Measurements from ENCODE around the gene PBRM1. TPM values are rescaled to one million over a fixed set of nuclear protein-coding genes. Genes with fewer than 3 reads are reported as not detected.

Gene PBRM1
- total RNA-seq, 1 experiment from 2014 or later = 4.4 TPM

- in situ Hi-C loops (cut with HindIII; ENCODE audit: low pct_unique_long_range_greater_than_20kb, low sequenced_read_pairs) = no loop called here
These were observed 163.0 kb downstream of the PBRM1 start for GRCh38 chr3:52522651-52523251.

GRCh38 chr3:52521881-52522650 lies 163.6 kb downstream of the PBRM1 start:
- no peak for DNase-seq (ENCODE audit: low read depth)
- in situ Hi-C loops (cut with HindIII; ENCODE audit: low pct_unique_long_range_greater_than_20kb, low sequenced_read_pairs) = no loop called here

More at GRCh38 chr3:52522651-52523251, 163.0 kb downstream of the PBRM1 start:
- DNase-seq (ENCODE audit: low read depth) = no peak

DNA sequence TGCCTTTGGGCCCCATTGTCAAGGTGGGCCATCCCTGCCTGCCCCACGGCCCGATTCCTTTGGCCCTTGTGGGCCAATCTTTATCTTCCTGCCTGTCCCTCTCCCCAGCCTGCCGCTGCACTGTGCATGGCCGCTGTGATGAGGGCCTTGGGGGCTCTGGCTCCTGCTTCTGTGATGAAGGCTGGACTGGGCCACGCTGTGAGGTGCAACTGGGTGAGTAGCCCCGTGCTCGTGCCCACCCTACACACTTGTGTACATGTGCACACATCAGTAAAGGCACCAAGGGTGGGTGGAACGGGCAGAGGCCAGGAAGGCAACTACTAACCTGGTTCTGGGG lies 164.3 kb downstream of the PBRM1 start:
- in situ Hi-C loops (cut with HindIII; ENCODE audit: low pct_unique_long_range_greater_than_20kb, low sequenced_read_pairs) = no loop called here
- no peak for DNase-seq (ENCODE audit: low read depth)

DNA sequence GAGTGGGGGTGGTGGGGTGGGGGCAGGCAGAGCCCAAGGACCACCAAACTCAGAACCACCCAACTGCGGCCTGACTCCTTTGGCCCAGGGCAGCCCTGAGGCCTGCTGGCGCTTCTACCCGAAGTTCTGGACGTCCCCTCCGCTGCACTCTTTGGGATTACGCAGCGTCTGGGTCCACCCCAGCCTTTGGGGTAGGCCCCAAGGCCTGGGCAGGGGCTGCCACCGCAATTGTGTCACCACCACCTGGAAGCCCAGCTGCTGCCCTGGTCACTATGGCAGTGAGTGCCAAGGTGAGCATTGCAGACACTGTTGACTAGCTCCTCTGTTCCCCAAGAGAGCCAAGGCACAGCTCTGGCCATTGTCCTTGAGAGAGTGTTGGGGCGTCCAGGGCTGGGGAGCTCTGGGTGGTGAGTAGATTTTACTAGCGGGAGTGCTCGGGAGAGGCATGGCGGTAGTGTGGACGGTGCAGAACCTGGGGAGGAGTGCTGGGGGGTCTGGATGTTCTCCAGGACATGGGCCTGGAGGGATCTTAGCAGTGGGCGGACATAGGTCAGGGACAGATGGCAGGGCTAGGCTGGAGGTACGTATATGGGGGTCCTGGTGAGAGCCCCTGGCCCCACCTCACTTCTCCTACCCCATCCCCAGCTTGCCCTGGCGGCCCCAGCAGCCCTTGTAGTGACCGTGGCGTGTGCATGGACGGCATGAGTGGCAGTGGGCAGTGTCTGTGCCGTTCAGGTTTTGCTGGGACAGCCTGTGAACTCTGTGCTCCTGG lies 164.8 kb downstream of the PBRM1 start:
- in situ Hi-C loops (cut with HindIII; ENCODE audit: low pct_unique_long_range_greater_than_20kb, low sequenced_read_pairs) = no loop called here
- DNase-seq (ENCODE audit: low read depth) = no peak

DNA sequence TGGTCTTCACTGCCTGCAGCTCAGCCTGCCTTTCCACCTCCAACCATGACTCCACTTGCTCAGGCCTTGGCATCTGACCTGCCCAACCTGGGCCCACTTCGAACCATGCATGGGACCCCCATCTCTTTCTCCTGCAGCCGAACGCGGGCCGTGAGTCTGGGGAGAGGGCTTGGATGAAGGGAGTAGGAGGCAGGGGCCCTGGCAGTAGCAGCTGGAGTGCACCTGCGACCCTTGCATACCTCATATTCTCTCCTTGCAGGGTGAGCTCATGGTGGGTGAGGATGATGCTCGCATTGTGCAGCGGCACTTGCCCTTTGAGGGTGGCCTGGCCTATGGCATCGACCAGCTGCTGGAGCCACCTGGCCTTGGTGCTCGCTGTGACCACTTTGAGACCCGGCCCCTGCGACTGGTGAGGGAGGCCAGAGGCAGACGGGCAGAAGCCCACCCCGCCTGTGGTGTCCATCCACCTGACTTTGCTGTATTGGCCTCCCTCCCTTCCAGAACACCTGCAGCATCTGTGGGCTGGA lies 165.5 kb downstream of the PBRM1 start:
- in situ Hi-C loops (cut with HindIII; ENCODE audit: low pct_unique_long_range_greater_than_20kb, low sequenced_read_pairs) = no loop called here
- DNase-seq (ENCODE audit: low read depth) = no peak

DNA sequence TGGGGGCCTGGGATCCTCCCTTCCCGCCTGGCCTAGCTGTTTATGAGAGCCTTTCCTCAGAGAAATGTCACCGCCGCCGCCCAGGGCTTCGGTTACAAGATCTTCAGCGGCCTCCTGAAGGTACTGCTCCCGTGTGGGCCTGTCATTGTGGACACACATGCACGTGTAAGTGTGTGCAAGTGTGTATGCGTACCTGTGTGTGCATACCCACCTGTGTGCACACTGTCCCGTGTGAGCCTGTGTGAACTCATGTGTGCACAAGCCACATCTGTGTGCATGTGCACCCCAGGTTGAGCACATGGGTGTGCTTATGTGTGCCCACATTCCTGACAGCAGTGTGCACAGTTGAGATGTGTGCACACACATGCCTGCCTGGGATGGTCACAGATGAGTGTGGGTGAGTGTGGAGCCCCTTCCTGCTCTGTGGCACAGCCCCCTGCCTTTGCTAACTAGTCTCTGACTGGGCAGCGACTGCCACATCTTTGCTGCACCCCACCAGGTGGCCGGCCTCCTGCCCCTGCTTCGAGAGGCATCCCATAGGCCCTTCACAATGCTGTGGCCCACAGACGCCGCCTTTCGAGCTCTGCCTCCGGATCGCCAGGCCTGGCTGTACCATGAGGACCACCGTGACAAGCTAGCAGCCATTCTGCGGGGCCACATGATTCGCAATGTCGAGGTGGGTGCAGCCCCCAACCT lies 166.1 kb downstream of the PBRM1 start:
- DNase-seq (ENCODE audit: low read depth) = no peak
- in situ Hi-C loops (cut with HindIII; ENCODE audit: low pct_unique_long_range_greater_than_20kb, low sequenced_read_pairs) = no loop called here

DNA sequence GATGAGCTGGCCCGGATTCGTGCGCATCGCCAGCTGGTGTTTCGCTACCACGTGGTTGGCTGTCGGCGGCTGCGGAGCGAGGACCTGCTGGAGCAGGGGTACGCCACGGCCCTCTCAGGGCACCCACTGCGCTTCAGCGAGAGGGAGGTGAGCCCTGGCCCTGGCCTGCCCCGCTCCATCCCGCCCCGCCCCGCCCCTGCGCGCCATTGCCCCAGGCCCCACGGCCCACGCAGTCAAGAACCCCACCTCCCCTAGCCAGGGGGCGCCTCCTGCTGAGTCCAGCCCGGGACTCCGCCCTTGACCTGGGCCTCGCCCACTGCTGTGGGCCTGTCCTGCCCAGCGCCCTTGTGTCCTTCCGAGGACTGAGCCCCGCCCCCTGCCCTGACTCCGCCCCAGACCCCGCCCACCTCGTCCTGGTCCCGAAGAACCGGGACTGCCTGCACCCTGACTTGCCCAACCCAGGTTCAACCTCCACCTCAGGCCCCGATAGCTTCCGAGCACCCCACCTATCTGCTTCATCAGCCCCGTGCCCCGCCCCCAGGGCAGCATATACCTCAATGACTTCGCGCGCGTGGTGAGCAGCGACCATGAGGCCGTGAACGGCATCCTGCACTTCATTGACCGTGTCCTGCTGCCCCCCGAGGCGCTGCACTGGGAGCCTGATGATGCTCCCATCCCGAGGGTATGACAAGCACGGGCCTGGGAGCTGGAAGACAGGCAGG lies 166.8 kb downstream of the PBRM1 start:
- no peak for DNase-seq (ENCODE audit: low read depth)
- in situ Hi-C loops (cut with HindIII; ENCODE audit: low pct_unique_long_range_greater_than_20kb, low sequenced_read_pairs) = no loop called here

DNA sequence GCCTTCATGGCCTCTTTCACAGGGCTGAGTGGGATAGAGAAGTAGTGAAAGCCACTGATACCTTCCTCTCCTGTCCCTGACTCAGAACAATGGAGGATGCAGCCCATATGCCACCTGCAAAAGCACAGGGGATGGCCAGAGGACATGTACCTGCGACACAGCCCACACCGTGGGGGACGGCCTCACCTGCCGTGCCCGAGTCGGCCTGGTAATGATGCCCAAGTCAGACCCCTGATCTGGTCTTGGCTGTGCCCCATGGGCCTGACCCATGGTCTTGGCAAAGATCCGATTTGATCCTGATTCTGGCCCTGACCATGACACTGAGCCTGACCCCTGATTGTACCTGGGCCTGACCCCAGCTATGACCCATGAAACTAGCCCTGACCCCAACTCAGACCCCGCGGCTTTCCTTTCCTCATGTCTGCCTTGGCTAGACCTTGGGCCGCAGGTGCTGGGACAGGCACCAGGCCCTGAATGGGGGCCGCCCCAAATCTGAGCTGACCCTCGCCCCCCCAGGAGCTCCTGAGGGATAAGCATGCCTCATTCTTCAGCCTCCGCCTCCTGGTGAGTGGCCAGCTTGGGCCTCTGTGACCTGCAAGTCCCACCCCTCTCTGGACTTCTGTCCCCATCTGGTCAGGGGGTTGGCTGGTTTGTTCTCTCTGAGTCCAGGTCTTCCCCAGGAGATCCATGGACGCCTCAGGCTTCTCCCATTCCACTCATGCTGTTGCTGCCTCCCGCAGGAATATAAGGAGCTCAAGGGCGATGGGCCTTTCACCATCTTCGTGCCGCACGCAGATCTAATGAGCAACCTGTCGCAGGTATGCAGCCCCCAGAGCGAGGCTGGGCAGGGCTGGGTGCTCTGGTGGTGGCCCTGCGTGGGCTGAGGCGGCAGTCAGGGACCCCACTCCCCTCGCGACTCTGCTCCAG lies 167.7 kb downstream of the PBRM1 start:
- no peak for DNase-seq (ENCODE audit: low read depth)
- in situ Hi-C loops (cut with HindIII; ENCODE audit: low pct_unique_long_range_greater_than_20kb, low sequenced_read_pairs) = no loop called here

GRCh38 chr3:52516509-52517195 lies 169.1 kb downstream of the PBRM1 start:
- no peak for DNase-seq (ENCODE audit: low read depth)
- in situ Hi-C loops (cut with HindIII; ENCODE audit: low pct_unique_long_range_greater_than_20kb, low sequenced_read_pairs) = no loop called here

DNA sequence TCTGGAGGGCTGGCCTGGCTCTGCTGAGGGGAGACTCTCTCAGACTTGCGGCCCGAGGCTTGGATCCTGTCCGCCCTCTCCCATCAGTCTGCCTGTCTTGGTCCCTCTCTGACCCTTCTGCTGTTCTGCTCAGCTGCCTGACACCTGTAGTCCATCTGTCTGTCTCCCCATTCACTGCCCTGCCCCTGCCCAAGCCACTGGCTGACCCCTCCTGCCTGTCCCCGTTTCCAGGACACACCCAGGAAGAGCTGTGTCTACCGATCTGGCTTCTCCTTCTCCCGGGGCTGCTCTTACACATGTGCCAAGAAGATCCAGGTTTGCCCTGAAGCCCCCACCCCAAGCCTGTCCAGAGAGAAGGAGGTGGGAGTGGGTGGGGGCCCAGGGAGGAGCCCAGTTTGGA lies 170.5 kb downstream of the PBRM1 start:
- in situ Hi-C loops (cut with HindIII; ENCODE audit: low pct_unique_long_range_greater_than_20kb, low sequenced_read_pairs) = no loop called here
- no peak for DNase-seq (ENCODE audit: low read depth)

DNA sequence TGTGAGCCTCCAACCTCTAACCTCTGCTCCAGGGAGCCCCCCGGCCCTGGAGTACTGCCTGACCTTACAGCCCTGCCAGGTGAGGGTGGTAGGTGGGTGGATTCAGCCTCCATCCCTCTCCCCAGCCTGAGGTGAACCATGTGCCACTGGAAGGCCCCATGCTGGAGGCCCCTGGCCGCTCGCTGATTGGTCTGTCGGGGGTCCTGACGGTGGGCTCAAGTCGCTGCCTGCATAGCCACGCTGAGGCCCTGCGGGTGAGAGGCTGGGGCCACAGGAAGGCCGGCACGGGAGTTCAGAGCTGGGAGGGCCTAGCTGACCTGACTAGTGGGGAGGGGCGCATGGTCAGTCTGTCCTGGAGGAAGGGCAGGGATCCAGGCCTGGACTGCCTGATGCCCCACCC lies 171.1 kb downstream of the PBRM1 start:
- DNase-seq (ENCODE audit: low read depth) = no peak
- in situ Hi-C loops (cut with HindIII; ENCODE audit: low pct_unique_long_range_greater_than_20kb, low sequenced_read_pairs) = no loop called here

DNA sequence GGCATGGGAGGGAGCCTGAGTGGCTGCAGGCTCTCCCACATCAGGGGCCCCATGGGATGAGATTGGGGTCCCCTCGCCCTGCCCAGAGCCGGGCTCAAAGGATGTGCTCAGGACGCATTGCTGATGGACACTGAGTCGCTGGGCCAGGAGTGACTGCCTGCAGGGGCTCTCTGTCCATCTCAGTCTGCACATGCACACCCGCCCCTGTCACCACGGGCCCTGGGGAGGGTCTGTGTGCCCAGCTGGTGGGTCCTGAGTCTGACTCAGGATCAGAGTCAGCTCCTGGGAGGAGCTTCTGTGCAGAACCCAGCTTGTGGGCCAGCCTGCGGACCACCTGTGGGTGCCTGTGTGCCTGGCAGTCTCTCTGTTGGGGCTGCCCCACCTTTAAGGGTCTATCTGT lies 172.4 kb downstream of the PBRM1 start:
- in situ Hi-C loops (cut with HindIII; ENCODE audit: low pct_unique_long_range_greater_than_20kb, low sequenced_read_pairs) = no loop called here
- no peak for DNase-seq (ENCODE audit: low read depth)

GRCh38 chr3:52512727-52513126 lies 173.0 kb downstream of the PBRM1 start:
- DNase-seq (ENCODE audit: low read depth) = no peak
- in situ Hi-C loops (cut with HindIII; ENCODE audit: low pct_unique_long_range_greater_than_20kb, low sequenced_read_pairs) = no loop called here

DNA sequence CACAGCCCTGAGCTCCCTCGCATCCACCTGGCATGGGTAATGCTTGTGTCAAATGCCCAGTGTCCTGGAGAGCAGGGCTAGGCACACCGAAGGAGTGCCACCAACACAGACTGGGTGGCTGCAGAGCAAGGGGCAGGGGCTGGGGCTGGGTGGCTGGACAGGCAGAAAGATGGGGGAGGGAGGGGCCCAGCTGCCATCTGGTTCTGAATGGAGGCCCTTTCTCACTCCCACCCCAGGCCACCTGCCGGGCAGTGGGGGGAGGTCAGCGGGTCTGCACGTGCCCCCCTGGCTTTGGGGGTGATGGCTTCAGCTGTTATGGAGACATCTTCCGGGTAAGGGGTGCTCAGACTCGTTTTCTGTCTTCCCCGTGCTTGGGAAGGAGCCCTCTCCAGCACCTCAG lies 173.6 kb downstream of the PBRM1 start:
- in situ Hi-C loops (cut with HindIII; ENCODE audit: low pct_unique_long_range_greater_than_20kb, low sequenced_read_pairs) = no loop called here
- no peak for DNase-seq (ENCODE audit: low read depth)

- in situ Hi-C loops (cut with HindIII; ENCODE audit: low pct_unique_long_range_greater_than_20kb, low sequenced_read_pairs) = no loop called here
- DNase-seq (ENCODE audit: low read depth) = no peak
These were observed 174.2 kb downstream of the PBRM1 start for GRCh38 chr3:52511509-52511908.

DNA sequence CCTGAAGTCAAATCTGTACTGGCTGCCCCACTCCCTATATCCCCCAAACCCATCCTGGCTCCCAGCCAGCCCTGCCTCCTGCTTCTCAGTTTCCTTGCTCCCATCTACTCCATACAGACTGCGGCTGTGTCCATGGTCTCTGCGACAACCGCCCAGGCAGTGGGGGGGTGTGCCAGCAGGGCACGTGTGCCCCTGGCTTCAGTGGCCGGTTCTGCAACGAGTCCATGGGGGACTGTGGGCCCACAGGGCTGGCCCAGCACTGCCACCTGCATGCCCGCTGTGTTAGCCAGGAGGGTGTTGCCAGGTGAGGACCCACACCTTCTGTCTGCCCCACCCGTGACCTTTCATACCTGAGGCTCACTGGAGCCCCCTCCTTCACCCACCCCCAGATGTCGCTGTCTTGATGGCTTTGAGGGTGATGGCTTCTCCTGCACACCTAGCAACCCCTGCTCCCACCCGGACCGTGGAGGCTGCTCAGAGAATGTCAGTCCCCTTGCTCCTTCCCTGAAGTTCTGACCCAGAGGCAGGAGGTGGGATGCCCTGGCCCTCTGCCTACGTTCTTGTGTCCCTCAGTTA lies 175.9 kb downstream of the PBRM1 start:
- DNase-seq (ENCODE audit: low read depth) = no peak
- in situ Hi-C loops (cut with HindIII; ENCODE audit: low pct_unique_long_range_greater_than_20kb, low sequenced_read_pairs) = no loop called here
